Amniotic epithelial cell (primary cell): Measurements from ENCODE around the gene MRPL17.

Experiments
- DNase-seq: peaks from one replicate; pipeline ENCODE4 v3.0.0-alpha.2; 2010; ENCODE audit warnings: low read depth

The MRPL17 gene

GRCh38 chr11:6654281-6655019 is 28.7 kb downstream of the MRPL17 start:
- no peak for DNase-seq

GRCh38 chr11:6653656-6654055 is 29.5 kb downstream of the MRPL17 start:
- DNase-seq = no peak

GRCh38 chr11:6653097-6653496 is 30.0 kb downstream of the MRPL17 start:
- no peak for DNase-seq

GRCh38 chr11:6652182-6652581 is 31.0 kb downstream of the MRPL17 start:
- no peak for DNase-seq

- DNase-seq = no peak
Measured at GRCh38 chr11:6650980-6651379, 32.2 kb downstream of the MRPL17 start.

- DNase-seq = no peak
Measured at GRCh38 chr11:6650104-6650503, 33.0 kb downstream of the MRPL17 start.

- no peak for DNase-seq
Measured at GRCh38 chr11:6648501-6648900, 34.6 kb downstream of the MRPL17 start.

- no peak for DNase-seq
Measured at GRCh38 chr11:6647836-6648235, 35.3 kb downstream of the MRPL17 start.

- DNase-seq = no peak
Measured at GRCh38 chr11:6646918-6647679, 36.0 kb downstream of the MRPL17 start.

- DNase-seq = no peak
Measured at GRCh38 chr11:6646576-6646917, 36.6 kb downstream of the MRPL17 start.

GRCh38 chr11:6646071-6646470 is 37.1 kb downstream of the MRPL17 start:
- DNase-seq = peak; percentile 22

GRCh38 chr11:6642957-6643356 is 40.2 kb downstream of the MRPL17 start:
- no peak for DNase-seq

- DNase-seq = no peak
Measured at GRCh38 chr11:6640985-6641701, 42.0 kb downstream of the MRPL17 start.

- DNase-seq = no peak
Measured at GRCh38 chr11:6640036-6640984, 42.8 kb downstream of the MRPL17 start.

GRCh38 chr11:6638429-6638828 is 44.7 kb downstream of the MRPL17 start:
- no peak for DNase-seq

GRCh38 chr11:6637871-6638270 is 45.3 kb downstream of the MRPL17 start:
- peak; percentile 25 for DNase-seq

GRCh38 chr11:6636480-6636879 is 46.7 kb downstream of the MRPL17 start:
- no peak for DNase-seq

- DNase-seq = peak; percentile 10
Measured at GRCh38 chr11:6635082-6635932, 47.8 kb downstream of the MRPL17 start.

GRCh38 chr11:6634534-6634933 is 48.6 kb downstream of the MRPL17 start:
- no peak for DNase-seq

GRCh38 chr11:6633422-6634408 is 49.4 kb downstream of the MRPL17 start:
- DNase-seq = no peak
